NCI-H460 (cell line): ENCODE data around the gene PPIF. TPM values are rescaled to one million over a fixed set of nuclear protein-coding genes. Genes with fewer than 3 reads are reported as not detected.

ENCODE experiments used
- DNase-seq: peaks from one replicate; pipeline ENCODE4 v3.0.0-alpha.2; 2016; ENCODE audit warnings: low read depth; ENCODE audit errors: extremely low read depth
- polyA plus RNA-seq: library from polyadenylated mRNA; depleted of rRNA; stranded (reverse); fragments of >200 nt; gene quantifications from 2 replicates; pipeline ENCODE4 v1.2.3, GENCODE V29; 2014; cell fraction: nucleus; rRNA removed
- total RNA-seq: library from RNA; depleted of rRNA; stranded (reverse); fragments of >200 nt; shearing (Covaris generic); gene quantifications from 2 replicates; pipeline ENCODE4 v1.2.3, GENCODE V29; 2014; rRNA removed

PPIF gene
- total RNA-seq, result 84.5 and 96.5 TPM in 2 replicates
- polyA plus RNA-seq, result 234 and 261 TPM in 2 replicates

- peak; percentile 88 for DNase-seq
Measured at GRCh38 chr10:79347226-79347893, at the start of gene PPIF. Gene PPIF (plus strand): TSS chr10:79347469. CDS start chr10:79347549, 80 bp downstream.

- DNase-seq, result peak; percentile 69
Measured at GRCh38 chr10:79298403-79299244, 48.6 kb upstream of the PPIF start.

DNA sequence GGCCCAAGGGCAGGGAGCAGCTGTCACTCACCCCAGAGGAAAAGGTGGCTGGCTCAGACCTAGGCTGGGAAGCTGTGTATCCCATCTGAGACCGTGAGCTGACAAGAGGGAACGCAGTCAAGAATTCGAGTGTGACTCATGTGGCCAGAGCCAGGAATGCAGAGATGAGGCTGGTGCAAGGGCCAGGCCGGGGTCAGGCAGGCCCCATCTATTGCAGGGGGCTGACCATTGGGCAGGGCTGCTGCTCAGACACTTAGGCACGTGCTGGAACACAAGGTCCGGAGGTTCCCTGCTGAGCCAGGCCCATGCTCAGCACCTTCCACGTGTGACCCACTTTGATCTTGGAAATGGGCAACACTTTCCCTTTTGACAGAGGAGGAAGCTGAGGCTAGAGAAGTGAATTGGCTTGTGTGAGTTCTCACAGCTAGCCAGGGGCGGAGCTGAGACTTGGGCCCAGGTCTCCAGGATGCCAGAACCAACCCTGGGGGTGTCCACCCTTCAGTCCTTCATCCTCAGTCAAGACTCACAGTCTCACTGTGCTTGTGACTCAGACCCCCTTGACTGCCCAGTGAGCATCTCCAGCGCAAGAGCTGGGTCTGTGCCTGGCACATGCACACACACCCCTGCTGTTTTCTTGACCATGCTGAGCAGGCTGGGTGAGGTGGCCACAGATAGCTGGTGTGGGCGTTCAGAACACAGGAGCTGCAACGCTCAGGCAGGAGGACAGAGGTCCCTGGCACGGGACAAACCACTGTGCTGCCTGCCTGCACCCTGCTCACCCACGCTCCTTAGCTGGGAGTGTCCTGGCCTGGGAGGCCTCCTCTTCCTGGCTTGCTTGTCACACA is 47.6 kb upstream of the PPIF start:
- DNase-seq, result no peak

GRCh38 chr10:79300711-79301110 is 46.6 kb upstream of the PPIF start:
- DNase-seq, result no peak

DNA sequence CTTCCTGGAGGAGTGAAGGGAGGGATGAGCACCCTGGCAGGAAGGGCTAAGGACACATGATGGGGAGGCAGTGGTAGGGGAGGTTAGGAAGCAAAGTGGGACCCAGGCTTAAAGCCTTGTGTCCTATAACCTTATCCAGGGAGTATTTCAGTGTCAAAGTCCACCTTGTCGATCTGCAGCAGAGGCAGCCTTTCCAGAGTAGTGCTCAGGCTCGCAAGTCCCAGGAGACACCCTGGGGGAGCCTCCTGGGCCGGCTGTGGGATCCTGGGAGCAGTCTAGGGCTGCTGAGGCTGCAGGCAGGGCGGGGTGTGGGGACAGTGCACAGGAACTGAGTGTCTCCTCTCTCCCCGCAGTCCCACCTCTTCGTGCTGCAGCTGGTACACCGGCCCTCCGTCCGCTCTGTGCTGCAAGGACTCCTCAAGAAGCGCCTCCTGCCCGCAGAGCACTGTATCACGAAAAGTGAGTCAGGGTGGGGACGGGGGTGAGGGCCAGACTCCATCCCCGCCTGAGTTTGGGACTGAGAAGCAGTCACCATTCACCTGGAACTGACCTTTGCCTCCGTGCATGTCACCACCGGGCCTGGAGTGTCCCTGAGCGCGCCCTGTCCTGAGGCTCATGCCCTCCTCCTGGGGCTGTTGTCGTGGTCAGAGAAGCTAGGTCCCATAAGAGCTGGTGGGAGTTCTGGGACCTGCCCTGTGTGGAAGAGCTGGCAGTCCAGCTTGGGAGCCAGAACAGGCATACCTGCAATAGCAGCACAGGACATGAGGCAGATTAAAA is 45.3 kb upstream of the PPIF start:
- DNase-seq, result no peak

DNA sequence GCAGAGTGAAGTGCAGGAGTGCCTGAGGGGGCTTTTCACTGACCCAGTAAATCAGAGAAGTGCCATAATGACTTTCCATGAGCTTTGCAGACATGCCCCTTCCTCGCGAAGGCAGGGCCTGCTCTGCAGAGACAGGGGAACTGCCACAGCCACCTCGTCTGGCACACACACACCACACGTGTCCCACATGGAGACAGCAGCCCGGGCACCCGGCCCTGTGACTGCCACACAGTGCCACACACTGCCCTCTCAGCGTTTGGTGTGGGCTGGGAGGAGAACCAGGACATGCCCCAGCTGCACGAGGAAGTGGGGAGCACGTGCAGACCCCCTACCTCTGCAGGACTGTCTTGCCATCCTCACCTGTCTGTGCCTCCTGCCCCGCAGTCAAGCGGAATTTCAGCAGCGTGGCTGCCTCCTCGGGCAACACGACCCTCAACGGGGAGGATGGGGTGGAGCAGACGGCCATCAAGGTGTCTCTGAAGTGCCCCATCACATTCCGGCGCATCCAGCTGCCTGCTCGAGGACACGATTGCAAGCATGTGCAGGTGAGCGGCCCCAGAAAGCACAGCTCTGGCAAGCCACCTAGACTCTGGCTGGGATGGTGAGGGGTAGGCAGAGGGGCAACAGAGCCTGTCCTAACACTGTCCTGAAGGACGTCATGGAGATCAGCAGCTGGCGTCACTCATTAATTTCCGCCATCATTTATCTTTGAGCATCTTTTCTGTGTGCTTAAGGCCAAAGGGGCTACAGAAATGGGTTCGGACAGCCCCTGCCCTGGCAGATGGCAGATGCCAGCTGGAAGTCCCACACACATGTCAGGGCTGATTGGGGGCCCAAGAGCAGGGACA is 43.4 kb upstream of the PPIF start:
- DNase-seq, result no peak

DNA sequence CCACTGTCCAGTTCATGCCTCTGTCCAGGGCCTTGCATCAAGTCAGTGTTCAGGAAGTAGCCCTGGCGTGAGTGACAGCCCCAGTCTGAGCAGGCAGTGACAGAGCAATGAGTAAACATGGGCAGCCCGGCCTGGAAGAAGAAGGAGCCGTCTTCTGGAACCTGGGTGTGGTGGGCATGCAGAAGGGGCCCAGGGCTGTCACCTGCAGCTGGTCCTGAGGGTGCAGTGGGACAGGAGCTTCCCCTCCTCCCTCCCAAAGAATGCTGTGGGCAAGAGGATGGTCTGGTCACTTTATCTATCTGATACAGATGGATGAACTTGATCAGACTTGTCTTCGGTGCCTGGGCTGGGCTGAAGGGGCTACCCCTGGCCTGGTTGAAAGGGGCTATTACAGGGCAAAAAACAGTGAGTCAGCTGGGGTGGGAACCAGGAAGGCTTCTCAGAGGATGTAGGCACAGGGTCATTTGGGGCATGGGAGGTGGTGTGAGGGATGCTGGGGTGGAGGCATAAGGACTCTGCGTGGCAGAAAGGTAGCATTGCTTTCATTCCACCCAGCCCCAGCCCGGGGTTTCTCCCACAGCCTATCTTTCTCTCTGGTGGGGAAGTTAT is 42.7 kb upstream of the PPIF start:
- DNase-seq, result no peak

- no peak for DNase-seq
Measured at GRCh38 chr10:79305515-79305914, 41.8 kb upstream of the PPIF start.

DNA sequence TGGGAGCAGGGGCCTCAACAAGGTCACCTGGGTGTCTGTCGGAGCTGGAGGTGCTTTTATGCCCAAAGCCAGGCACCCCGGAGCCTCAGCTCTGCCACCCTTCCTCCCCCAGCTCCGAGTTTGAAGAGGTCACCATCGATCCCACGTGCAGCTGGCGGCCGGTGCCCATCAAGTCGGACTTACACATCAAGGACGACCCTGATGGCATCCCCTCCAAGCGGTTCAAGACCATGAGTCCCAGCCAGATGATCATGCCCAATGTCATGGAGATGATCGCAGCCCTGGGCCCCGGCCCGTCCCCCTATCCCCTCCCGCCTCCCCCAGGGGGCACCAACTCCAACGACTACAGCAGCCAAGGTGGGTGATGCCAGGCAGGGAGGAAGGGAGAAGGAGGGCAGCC is 41.3 kb upstream of the PPIF start:
- no peak for DNase-seq

DNA sequence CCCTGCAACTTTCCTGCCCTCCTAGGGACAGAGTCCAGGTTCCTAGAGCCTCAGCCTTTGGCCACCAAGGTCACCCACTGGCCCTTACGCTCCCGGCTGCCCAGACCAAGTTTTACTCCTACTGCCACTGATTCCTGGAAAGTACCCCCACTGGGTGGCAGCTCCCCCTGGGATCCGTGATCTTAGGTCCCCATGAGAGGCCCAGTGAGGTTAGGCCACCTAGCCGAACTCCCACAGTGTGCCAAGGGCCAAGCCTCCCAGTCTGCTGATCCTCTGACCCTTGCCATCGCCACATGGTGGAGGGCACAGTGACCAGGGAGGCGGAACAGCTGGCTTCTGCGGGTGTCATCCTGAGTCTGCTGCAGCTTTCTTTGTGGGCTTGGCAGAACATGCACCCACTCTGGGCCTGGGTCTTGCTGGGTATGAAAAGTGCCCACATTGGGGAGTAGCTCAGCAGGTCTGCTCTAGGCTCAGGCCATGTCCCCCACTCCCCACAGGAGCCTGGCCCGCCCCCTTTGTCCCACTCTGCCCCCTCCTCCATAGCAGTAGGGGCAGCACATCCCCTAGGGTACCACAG is 40.5 kb upstream of the PPIF start:
- DNase-seq, result no peak

- DNase-seq, result no peak
Measured at GRCh38 chr10:79308016-79308415, 39.3 kb upstream of the PPIF start.

DNA sequence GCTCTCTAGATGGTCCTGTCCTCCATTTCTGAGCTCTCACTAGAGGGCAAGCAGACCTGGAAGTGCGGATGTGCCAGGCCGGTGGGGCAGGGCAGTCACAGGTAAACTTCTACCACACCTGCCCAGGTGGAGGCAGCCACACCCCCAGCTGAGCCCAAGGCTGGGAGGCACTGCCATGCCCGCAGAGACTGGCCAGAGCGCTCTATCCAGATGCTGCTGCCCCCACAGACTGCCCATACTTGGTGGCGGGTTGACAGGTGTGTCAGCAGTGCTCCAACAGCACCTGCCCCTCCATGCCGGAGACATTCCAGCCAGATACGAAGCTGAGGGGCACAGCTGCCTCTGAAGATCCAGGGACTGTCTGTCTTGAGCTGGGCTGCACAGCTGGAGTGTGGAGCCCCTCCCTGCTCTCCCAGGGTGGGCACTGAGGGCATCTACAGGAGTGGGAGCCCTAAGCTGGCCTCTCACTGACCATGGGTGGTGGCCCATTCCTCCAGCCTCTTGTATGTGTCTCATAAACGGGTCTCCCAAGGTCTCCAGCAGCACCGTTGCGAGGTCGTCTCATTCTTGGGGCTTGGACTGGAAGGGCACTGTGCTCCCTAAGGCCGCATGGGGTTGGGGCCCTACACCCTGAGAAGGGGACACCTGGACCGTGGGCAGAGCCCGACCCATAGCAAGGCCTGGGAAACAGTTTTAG is 38.2 kb upstream of the PPIF start:
- DNase-seq, result no peak

GRCh38 chr10:79310200-79310865 is 36.9 kb upstream of the PPIF start:
- no peak for DNase-seq

GRCh38 chr10:79310911-79311573 is 36.2 kb upstream of the PPIF start:
- DNase-seq, result peak; percentile 89

GRCh38 chr10:79311581-79312407 is 35.5 kb upstream of the PPIF start:
- no peak for DNase-seq

DNA sequence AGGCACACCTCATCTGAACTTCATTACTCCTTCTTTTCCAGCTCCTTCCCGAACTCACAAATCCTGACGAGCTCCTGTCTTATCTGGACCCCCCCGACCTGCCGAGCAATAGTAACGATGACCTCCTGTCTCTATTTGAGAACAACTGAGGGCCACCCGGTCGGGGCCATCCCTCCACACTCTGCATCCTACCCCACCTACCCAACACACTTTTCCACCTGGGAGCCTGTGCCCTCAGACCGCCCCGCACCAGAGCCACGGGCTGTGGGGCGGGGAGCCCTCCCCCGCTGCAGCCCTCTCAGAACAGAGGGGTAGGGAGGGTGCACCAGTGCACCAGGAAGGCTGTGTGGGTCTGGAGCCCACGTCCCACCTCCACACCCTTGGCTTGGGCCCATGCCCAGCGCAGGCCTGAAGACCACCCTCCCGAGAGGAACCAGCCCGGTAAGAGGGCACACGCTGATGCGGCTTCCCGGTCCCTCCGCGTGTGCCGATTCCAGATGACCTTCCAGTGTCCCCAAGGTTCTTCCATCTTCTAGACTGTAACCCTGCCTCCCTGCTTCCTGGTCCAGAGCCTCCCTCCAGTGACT is 34.6 kb upstream of the PPIF start:
- no peak for DNase-seq
